ENCODE measurements around the gene PKNOX2.

DNA sequence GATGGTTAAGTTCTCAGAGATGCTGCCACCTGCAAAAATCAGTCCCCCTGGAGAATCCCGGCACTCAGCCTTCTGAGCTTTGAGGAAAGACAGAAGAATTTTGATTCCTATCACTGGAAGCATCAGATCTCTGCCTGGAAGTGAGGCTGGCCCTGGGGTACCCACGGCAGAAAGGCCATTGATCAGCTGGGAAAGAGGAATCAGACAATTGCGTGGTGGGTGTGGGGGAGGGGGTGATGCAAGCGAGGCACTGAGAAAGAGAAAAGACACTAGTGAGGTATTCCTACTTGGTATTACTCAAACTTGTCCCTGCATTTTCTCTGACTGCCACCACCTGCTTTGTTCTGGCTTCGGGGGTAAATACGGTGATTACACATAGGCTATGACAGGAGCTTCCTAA lies 235.4 kb downstream of the PKNOX2 start:
- TF ChIP-seq, protein P1, sequence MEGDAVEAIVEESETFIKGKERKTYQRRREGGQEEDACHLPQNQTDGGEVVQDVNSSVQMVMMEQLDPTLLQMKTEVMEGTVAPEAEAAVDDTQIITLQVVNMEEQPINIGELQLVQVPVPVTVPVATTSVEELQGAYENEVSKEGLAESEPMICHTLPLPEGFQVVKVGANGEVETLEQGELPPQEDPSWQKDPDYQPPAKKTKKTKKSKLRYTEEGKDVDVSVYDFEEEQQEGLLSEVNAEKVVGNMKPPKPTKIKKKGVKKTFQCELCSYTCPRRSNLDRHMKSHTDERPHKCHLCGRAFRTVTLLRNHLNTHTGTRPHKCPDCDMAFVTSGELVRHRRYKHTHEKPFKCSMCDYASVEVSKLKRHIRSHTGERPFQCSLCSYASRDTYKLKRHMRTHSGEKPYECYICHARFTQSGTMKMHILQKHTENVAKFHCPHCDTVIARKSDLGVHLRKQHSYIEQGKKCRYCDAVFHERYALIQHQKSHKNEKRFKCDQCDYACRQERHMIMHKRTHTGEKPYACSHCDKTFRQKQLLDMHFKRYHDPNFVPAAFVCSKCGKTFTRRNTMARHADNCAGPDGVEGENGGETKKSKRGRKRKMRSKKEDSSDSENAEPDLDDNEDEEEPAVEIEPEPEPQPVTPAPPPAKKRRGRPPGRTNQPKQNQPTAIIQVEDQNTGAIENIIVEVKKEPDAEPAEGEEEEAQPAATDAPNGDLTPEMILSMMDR (IDR thresholded peaks at IDR 0.05; ENCODE audit: borderline replicate concordance, extremely low read depth, low read length, poor library complexity, severe bottlenecking), result no peak
- no peak for TF ChIP-seq EZH2 (IDR thresholded peaks at IDR 0.05; ENCODE audit: borderline replicate concordance, low read depth, low read length, severe bottlenecking)
